ENCODE data around the gene OSBPL6.
"Not testable (repeated sequence)": the region's sequence is repeated elsewhere in the genome, so short reads cannot be mapped to it uniquely, and the experiment has no call there.

OSBPL6 gene

GRCh38 chr2:178193823-178194599, at the start of gene OSBPL6:
Gene OSBPL6 (plus strand): TSS chr2:178194512. CDS start chr2:178306185, 111,673 bp downstream.
- peak; percentile 5 for TF ChIP-seq CTCF (IDR thresholded peaks at IDR 0.05; ENCODE audit: low read depth, low read length, missing control alignments)

GRCh38 chr2:178152033-178152432, 42.3 kb upstream of the OSBPL6 start:
- no peak for TF ChIP-seq CTCF (IDR thresholded peaks at IDR 0.05; ENCODE audit: low read depth, low read length, missing control alignments)
- in situ Hi-C loops (cut with HindIII; ENCODE audit: low pct_ligation_motif_present, low sequenced_read_pairs): no loop called here
- Histone ChIP-seq H3K36me3 (replicated peaks) (no peaks in the 10 kb centered on the region), H3K4me3 (ENCODE audit: low read depth, low read length) (no peak overlapping the region), H3K27ac (no peak overlapping the region), H3K27me3 (replicated peaks) (no peaks in the 10 kb centered on the region)
- DNase-seq: no peak

More at GRCh38 chr2:178193823-178194599, at the start of gene OSBPL6:
- DNase-seq: peak; percentile 60
- Histone ChIP-seq H3K27ac (peak within 1 kb of the TSS; percentile 44), H3K36me3 (replicated peaks) (no peaks in the 10 kb centered on the region), H3K27me3 (replicated peaks) (no peaks in the 10 kb centered on the region), H3K4me3 (ENCODE audit: low read depth, low read length) (peak within 1 kb of the TSS; percentile 82)
- in situ Hi-C loops (cut with HindIII; ENCODE audit: low pct_ligation_motif_present, low sequenced_read_pairs): no loop called here

GRCh38 chr2:178152542-178152941, 41.8 kb upstream of the OSBPL6 start:
- Histone ChIP-seq H3K4me3 (ENCODE audit: low read depth, low read length) (no peak overlapping the region), H3K27ac (no peak overlapping the region), H3K27me3 (replicated peaks) (no peaks in the 10 kb centered on the region), H3K36me3 (replicated peaks) (no peaks in the 10 kb centered on the region)
- TF ChIP-seq CTCF (IDR thresholded peaks at IDR 0.05; ENCODE audit: low read depth, low read length, missing control alignments): no peak
- no peak for DNase-seq
- in situ Hi-C loops (cut with HindIII; ENCODE audit: low pct_ligation_motif_present, low sequenced_read_pairs): no loop called here

- Histone ChIP-seq H3K36me3 (replicated peaks) (no peaks in the 10 kb centered on the region), H3K27ac (no peak overlapping the region), H3K27me3 (replicated peaks) (no peaks in the 10 kb centered on the region), H3K4me3 (ENCODE audit: low read depth, low read length) (no peak overlapping the region)
- TF ChIP-seq CTCF (IDR thresholded peaks at IDR 0.05; ENCODE audit: low read depth, low read length, missing control alignments): no peak
- DNase-seq: no peak
- in situ Hi-C loops (cut with HindIII; ENCODE audit: low pct_ligation_motif_present, low sequenced_read_pairs): no loop called here
Measured at GRCh38 chr2:178152977-178153376, 41.3 kb upstream of the OSBPL6 start.

- H3K4me3 ChIP-seq (ENCODE audit: low read depth, low read length); H3K36me3 ChIP-seq (replicated peaks); H3K27me3 ChIP-seq (replicated peaks); H3K27ac ChIP-seq; in situ Hi-C loops (cut with HindIII; ENCODE audit: low pct_ligation_motif_present, low sequenced_read_pairs); DNase-seq: not testable (repeated sequence)
Measured at GRCh38 chr2:178153878-178154277, 40.4 kb upstream of the OSBPL6 start.

GRCh38 chr2:178155524-178155923, 38.8 kb upstream of the OSBPL6 start:
- Histone ChIP-seq H3K27ac (no peak overlapping the region), H3K4me3 (ENCODE audit: low read depth, low read length) (no peak overlapping the region), H3K27me3 (replicated peaks) (no peaks in the 10 kb centered on the region), H3K36me3 (replicated peaks) (no peaks in the 10 kb centered on the region)
- TF ChIP-seq CTCF (IDR thresholded peaks at IDR 0.05; ENCODE audit: low read depth, low read length, missing control alignments): no peak
- in situ Hi-C loops (cut with HindIII; ENCODE audit: low pct_ligation_motif_present, low sequenced_read_pairs): no loop called here
- DNase-seq: no peak

Measured in brain microvascular endothelial cell (primary cell).